Heart left ventricle (tissue), 16 donors: ENCODE data around the gene CNR1. TPM values are rescaled to one million over a fixed set of nuclear protein-coding genes. Genes with fewer than 3 reads are reported as not detected.
A peak's percentile ranks its signal among the peaks of the same experiment; 100 is the strongest.

ENCODE experiments used
- ATAC-seq, 4 donors: fragments of 200-7000 bp; cut with Tn5 transposase; one replicate each; pipeline ENCODE4 v1.9.1; 2020 to 2022; ENCODE audit warnings: moderate library complexity in 4 of 4, mild to moderate bottlenecking in 3 of 4, moderate number of reproducible peaks in 1 of 4
- DNase-seq, 5 donors: peaks; one replicate each; pipeline ENCODE4 v3.0.0-alpha.2; 2020
- H3K27ac ChIP-seq, 12 donors: fragments of 200-600 bp; sonication (generic) in 4 of 12; one replicate each; pipeline versions ENCODE4 v1.5.0 to v1.8.0; 2016 to 2022; ENCODE audit warnings: mild to moderate bottlenecking in 2 of 12
- H3K27me3 ChIP-seq, 9 donors: fragments of 200-600 bp; sonication (generic) in 2 of 9; one replicate each; pipeline versions ENCODE4 v1.5.1 to v1.8.0; 2016 to 2022; ENCODE audit warnings: mild to moderate bottlenecking in 3 of 9
- H3K36me3 ChIP-seq, 9 donors: fragments of 200-600 bp; sonication (generic) in 2 of 9; one replicate each; pipeline versions ENCODE4 v1.5.0 to v1.8.0; 2018 to 2022; ENCODE audit warnings: mild to moderate bottlenecking in 2 of 9
- H3K4me1 ChIP-seq, 12 donors: fragments of 200-600 bp; sonication (generic) in 4 of 12; one replicate each; pipeline versions ENCODE4 v1.5.0 to v1.8.0; 2016 to 2022; ENCODE audit warnings: mild to moderate bottlenecking in 3 of 12
- H3K4me3 ChIP-seq, 12 donors: fragments of 200-600 bp; sonication (generic) in 4 of 12; one replicate each; pipeline versions ENCODE4 v1.5.0 to v1.8.0; 2017 to 2022; ENCODE audit warnings: mild to moderate bottlenecking in 9 of 12, moderate library complexity in 4 of 12
- H3K9me3 ChIP-seq, 12 donors: fragments of 200-600 bp; sonication (generic) in 4 of 12; one replicate each; pipeline versions ENCODE4 v1.5.0 to v1.8.0; 2016 to 2022; ENCODE audit warnings: mild to moderate bottlenecking in 1 of 12
- CTCF ChIP-seq, 12 donors: fragments of 200-600 bp; sonication (generic) in 4 of 12; IDR thresholded peaks; one replicate each; pipeline versions ENCODE4 v1.5.0 to v1.8.0; 2018 to 2022; ENCODE audit warnings: antibody characterized with exemption in 12 of 12, mild to moderate bottlenecking in 5 of 12
- POLR2A ChIP-seq, 2 donors: fragments of 450-650 bp; IDR thresholded peaks; one replicate each; pipeline ENCODE4 v1.6.1; 2017; ENCODE audit warnings: antibody characterized with exemption in 2 of 2, mild to moderate bottlenecking in 2 of 2, moderate library complexity in 2 of 2
- WGBS, 4 donors: extraction: QIAGEN DNeasy Blood & Tissue Kit in 2 of 4; methylation state at CpG; one replicate each; pipeline versions ENCODE4 v1.1.5 to v1.1.7; 2013 to 2018; 5-methylcytosine and 5-hydroxymethylcytosine counted together
- intact Hi-C, 10 donors: fragments of 100-400 bp; cut with DNase I; formaldehyde crosslinking; loops; one replicate each; pipeline versions ENCODE4 v1.11.1 to v1.14.2; 2022
- polyA plus RNA-seq, 2 donors: library from polyadenylated mRNA; stranded (reverse); fragments of 200-250 nt; gene quantifications; one replicate each; pipeline ENCODE4 v1.2.3, GENCODE V29; 2013
- total RNA-seq, 9 donors: library from RNA; depleted of rRNA in 2 of 9; stranded (reverse); fragments of >200 nt in 2 of 9; fragmentation: NEBNext Ultra II Directional in 3 of 9; extraction: Animal tissue kit (Norgen Biotek cat#: 25700) in 3 of 9; gene quantifications; one replicate each; pipeline versions ENCODE4 v1.1.0 to v1.2.4, GENCODE V29; 2016 to 2023
- donor health status: ischemic (EF 13 %, LVEDD 7.1; RV severe dilation, severe dysfunction).
- donor health status: healthy with polysubstance abuse.
- donor health status: DM: no; HTN: yes; CAD: no.
- donor health status: DM: no; HTN: no; CAD: no.
- donor health status: ischemic (EF 25% LVEDD 6.9; RV normal size, moderate dysfunction).
- donor health status: ischemic (EF 25% LVEDD 5.7; RV mildly dilated, moderate dysfunction).
- donor health status: healthy.
- donor health status: DM: yes; HTN: yes; CAD: no.
- donor health status: ischemic (EF 35%, LVEDD 5.7; RV mildly dilated, moderate dysfunction).
- donor health status: nonischemic (EF 11% LVEDD 7.7; RV severe dilation, severe dysfunction).
- donor health status: DM: yes; HTN: yes; CAD: no.
- donor health status: PGD.
- donor health status: ischemic (EF 29% LVEDD 5.4; RV normal size, mild dysfunction).
- donor health status: nonischemic (EF 23%, LVEDD 6.1; RV moderate dilation, normal function).

CNR1 gene
- total and polyA plus RNA-seq, 11 donors, result 0.07 to 0.88 (median 0.50) TPM

- TF ChIP-seq CTCF (IDR thresholded peaks at IDR 0.05), result no peak
- TF ChIP-seq POLR2A (IDR thresholded peaks at IDR 0.05), result no peak
- Histone ChIP-seq H3K27ac (no peak overlapping the region), H3K4me1 (no peaks in the 10 kb centered on the region), H3K27me3 (peaks cover 0 to 12% (median 0%) of the 10 kb centered on the region in 9 donors), H3K36me3 (no peaks in the 10 kb centered on the region), H3K4me3 (no peak overlapping the region), H3K9me3 (no peaks in the 10 kb centered on the region)
- 75 to 79% (median 76%) methylated on average over 4 of the region's 4 CpGs for WGBS, 4 donors
- intact Hi-C loops, result no loop called here
- no peak for ATAC-seq
- no peak for DNase-seq
Observed at GRCh38 chr6:88174906-88175305, 8.8 kb upstream of the CNR1 start.

- Histone ChIP-seq H3K4me3 (no peak overlapping the region), H3K4me1 (peaks cover 0 to 13% (median 6%) of the 10 kb centered on the region in 12 donors), H3K9me3 (no peaks in the 10 kb centered on the region), H3K36me3 (no peaks in the 10 kb centered on the region), H3K27me3 (peaks cover 10 to 40% (median 20%) of the 10 kb centered on the region in 9 donors), H3K27ac (no peak overlapping the region)
- WGBS, 4 donors, result 80 to 94% (median 89%) methylated on average over 2 of the region's 2 CpGs
- DNase-seq, result no peak
- no peak for TF ChIP-seq POLR2A (IDR thresholded peaks at IDR 0.05)
- TF ChIP-seq CTCF (IDR thresholded peaks at IDR 0.05), result no peak
- intact Hi-C loops, result no loop called here
- ATAC-seq, result no peak
Observed at GRCh38 chr6:88171312-88171711, 5.2 kb upstream of the CNR1 start.

DNA sequence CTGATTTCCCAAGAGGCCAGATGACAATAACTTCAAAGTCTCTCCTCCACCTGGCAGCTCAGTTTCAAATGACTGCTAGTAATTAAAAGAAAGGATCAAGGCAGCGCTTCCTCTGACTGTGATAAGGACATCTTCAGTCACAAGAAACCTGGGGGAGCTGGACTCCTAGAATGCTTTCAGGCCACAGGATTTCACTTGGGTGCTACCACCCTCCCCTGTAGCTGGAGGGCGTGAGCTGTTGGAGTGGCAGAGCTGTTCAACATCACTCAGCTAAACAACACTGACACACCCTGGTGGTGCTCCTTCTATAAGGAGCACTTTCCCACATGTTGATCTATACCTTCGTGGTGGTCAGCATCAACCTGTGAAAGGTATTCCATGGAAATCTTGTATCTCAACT, 2.2 kb upstream of the CNR1 start:
- Histone ChIP-seq H3K27ac (no peak overlapping the region), H3K9me3 (no peaks in the 10 kb centered on the region), H3K4me3 (no peak overlapping the region), H3K36me3 (no peaks in the 10 kb centered on the region), H3K4me1 (peaks cover 0 to 22% (median 13%) of the 10 kb centered on the region in 12 donors), H3K27me3 (peaks cover 25 to 66% (median 44%) of the 10 kb centered on the region in 9 donors)
- no peak for TF ChIP-seq POLR2A (IDR thresholded peaks at IDR 0.05)
- TF ChIP-seq CTCF (IDR thresholded peaks at IDR 0.05), result no peak
- intact Hi-C loops, result no loop called here
- ATAC-seq (no peak), DNase-seq (no peak)
- WGBS, 4 donors, result 63 to 74% (median 66%) methylated on average over 3 of the region's 3 CpGs

GRCh38 chr6:88167352-88167937, 1.3 kb upstream of the CNR1 start:
- intact Hi-C loops, result no loop called here
- ATAC-seq (no peak), DNase-seq (peak in 2 of 5 donors; percentile 23)
- Histone ChIP-seq H3K27me3 (peaks cover 26 to 73% (median 44%) of the 10 kb centered on the region in 9 donors), H3K4me3 (peak overlapping the region in 11 of 12 donors; percentile 36 to 62 (median 50)), H3K9me3 (no peaks in the 10 kb centered on the region), H3K36me3 (no peaks in the 10 kb centered on the region), H3K4me1 (peaks cover 0 to 22% (median 13%) of the 10 kb centered on the region in 12 donors), H3K27ac (peak overlapping the region in 1 of 12 donors; percentile 83)
- 3 to 12% (median 6%) methylated on average over 39 to 40 of the region's 40 CpGs for WGBS, 4 donors
- TF ChIP-seq POLR2A (IDR thresholded peaks at IDR 0.05) (no peak), CTCF (IDR thresholded peaks at IDR 0.05) (no peak)
